Glomerular endothelial cell (primary cell): Measurements from ENCODE around the gene ITGB5. TPM values are rescaled to one million over a fixed set of nuclear protein-coding genes. Genes with fewer than 3 reads are reported as not detected.

Experiments
- DNase-seq: peaks from one replicate; pipeline ENCODE4 v3.0.0-alpha.2; 2011; ENCODE audit warnings: low read depth, low spot score; ENCODE audit errors: extremely low read depth
- total RNA-seq: library from RNA; depleted of rRNA; stranded (reverse); fragments of >200 nt; gene quantifications from 2 replicates; pipeline ENCODE4 v1.2.3, GENCODE V29; 2015

ITGB5 gene
- 174 and 307 TPM in 2 replicates for total RNA-seq

- DNase-seq: no peak
Observed at GRCh38 chr3:124887177-124887931, at the start of gene ITGB5. TSS of gene ITGB5 (minus strand) at chr3:124887365. CDS start at chr3:124887000, 365 bp downstream.

- DNase-seq: no peak
Observed at GRCh38 chr3:124935794-124936542, 48.8 kb upstream of the ITGB5 start.

GRCh38 chr3:124935264-124935663 is 48.1 kb upstream of the ITGB5 start:
- DNase-seq: no peak

- no peak for DNase-seq
Observed at GRCh38 chr3:124934577-124934976, 47.4 kb upstream of the ITGB5 start, which contains the start of gene MUC13. TSS of gene MUC13 (minus strand) at chr3:124934751. CDS start at chr3:124934712, 39 bp downstream.

- peak; percentile 52 for DNase-seq
Observed at GRCh38 chr3:124928333-124929202, 41.4 kb upstream of the ITGB5 start.

- DNase-seq: no peak
Observed at GRCh38 chr3:124927574-124928045, 40.4 kb upstream of the ITGB5 start.

GRCh38 chr3:124926426-124927101 is 39.4 kb upstream of the ITGB5 start:
- DNase-seq: no peak

GRCh38 chr3:124924741-124925140 is 37.6 kb upstream of the ITGB5 start:
- DNase-seq: no peak

GRCh38 chr3:124923833-124924232 is 36.7 kb upstream of the ITGB5 start:
- no peak for DNase-seq

GRCh38 chr3:124920718-124921117 is 33.6 kb upstream of the ITGB5 start:
- no peak for DNase-seq

- DNase-seq: no peak
Observed at GRCh38 chr3:124919756-124920155, 32.6 kb upstream of the ITGB5 start.

- DNase-seq: no peak
Observed at GRCh38 chr3:124918524-124918923, 31.4 kb upstream of the ITGB5 start.

- no peak for DNase-seq
Observed at GRCh38 chr3:124916837-124917409, 29.8 kb upstream of the ITGB5 start.

- no peak for DNase-seq
Observed at GRCh38 chr3:124915254-124915653, 28.1 kb upstream of the ITGB5 start.

- no peak for DNase-seq
Observed at GRCh38 chr3:124907957-124908356, 20.8 kb upstream of the ITGB5 start.

- DNase-seq: no peak
Observed at GRCh38 chr3:124904835-124905492, 17.8 kb upstream of the ITGB5 start.

GRCh38 chr3:124903896-124904834 is 17.0 kb upstream of the ITGB5 start:
- DNase-seq: no peak

- DNase-seq: no peak
Observed at GRCh38 chr3:124896824-124897526, 9.8 kb upstream of the ITGB5 start.
